Measurements from ENCODE around the gene HS3ST3A1.

GRCh38 chr17:13589658-13590057 lies 12.1 kb downstream of the HS3ST3A1 start:
- TF ChIP-seq CTCF (IDR thresholded peaks at IDR 0.05) (no peak), POLR2A (IDR thresholded peaks at IDR 0.05) (no peak)

Data from vagina (tissue), 2 donors.